Activated CD8-positive, alpha-beta memory T cell treated with anti-CD3 and anti-CD28 coated beads for 24 hours (primary cell): Measurements from ENCODE around the gene CAP1.

ENCODE experiments used
- DNase-seq: peaks from one replicate; pipeline ENCODE4 v3.0.0-alpha.2; 2020

The CAP1 gene

GRCh38 chr1:40096977-40097782 is 56.7 kb downstream of the CAP1 start, which contains the start of gene PPT1:
PPT1 (minus strand) TSS chr1:40097252; CDS start chr1:40097238, 14 bp downstream.
- DNase-seq = peak; percentile 90

GRCh38 chr1:40102038-40102437 is 61.5 kb downstream of the CAP1 start:
- DNase-seq = no peak

GRCh38 chr1:40102896-40103295 is 62.4 kb downstream of the CAP1 start:
- DNase-seq = no peak

- no peak for DNase-seq
Measured at GRCh38 chr1:40105028-40105427, 64.5 kb downstream of the CAP1 start.

GRCh38 chr1:40107290-40107959 is 66.9 kb downstream of the CAP1 start:
- no peak for DNase-seq

GRCh38 chr1:40110389-40110788 is 69.9 kb downstream of the CAP1 start:
- no peak for DNase-seq

- DNase-seq = no peak
Measured at GRCh38 chr1:40114400-40114799, 73.9 kb downstream of the CAP1 start.

GRCh38 chr1:40120128-40120527 is 79.6 kb downstream of the CAP1 start:
- no peak for DNase-seq
